ENCODE results near the gene CCDC91. TPM values are rescaled to one million over a fixed set of nuclear protein-coding genes. Genes with fewer than 3 reads are reported as not detected.

CCDC91 gene
- polyA plus RNA-seq, 1 donor from 2014 or later: 11.6 TPM

GRCh38 chr12:28191051-28192048 lies 1.1 kb downstream of the CCDC91 start:
- Histone ChIP-seq H3K79me2 (replicated peaks; ENCODE audit: insufficient read depth, low read length) (no peaks in the 10 kb centered on the region), H2AFZ (ENCODE audit: low read depth, low read length) (peak overlapping the region; percentile 66), H3K9me2 (ENCODE audit: insufficient read depth, low read length) (no peaks in the 10 kb centered on the region), H3K36me3 (ENCODE audit: insufficient read depth, low read length) (no peaks in the 10 kb centered on the region), H3F3A (ENCODE audit: insufficient read depth, low read length, poor library complexity, severe bottlenecking) (no peaks in the 10 kb centered on the region), H3K9ac (ENCODE audit: low read length) (peak overlapping the region; percentile 70), H4K20me1 (ENCODE audit: insufficient read depth) (no peaks in the 10 kb centered on the region), H3K9me3 (ENCODE audit: low read length) (no peaks in the 10 kb centered on the region), H3K4me2 (ENCODE audit: low read length) (peak overlapping the region; percentile 6), H3K4me3 (ENCODE audit: low read length) (peak overlapping the region; percentile 82), H3K27me3 (ENCODE audit: insufficient read depth, low read depth, low read length) (no peaks in the 10 kb centered on the region), H3K27ac (ENCODE audit: low read length) (peak overlapping the region; percentile 46)
- TF ChIP-seq, protein P1, sequence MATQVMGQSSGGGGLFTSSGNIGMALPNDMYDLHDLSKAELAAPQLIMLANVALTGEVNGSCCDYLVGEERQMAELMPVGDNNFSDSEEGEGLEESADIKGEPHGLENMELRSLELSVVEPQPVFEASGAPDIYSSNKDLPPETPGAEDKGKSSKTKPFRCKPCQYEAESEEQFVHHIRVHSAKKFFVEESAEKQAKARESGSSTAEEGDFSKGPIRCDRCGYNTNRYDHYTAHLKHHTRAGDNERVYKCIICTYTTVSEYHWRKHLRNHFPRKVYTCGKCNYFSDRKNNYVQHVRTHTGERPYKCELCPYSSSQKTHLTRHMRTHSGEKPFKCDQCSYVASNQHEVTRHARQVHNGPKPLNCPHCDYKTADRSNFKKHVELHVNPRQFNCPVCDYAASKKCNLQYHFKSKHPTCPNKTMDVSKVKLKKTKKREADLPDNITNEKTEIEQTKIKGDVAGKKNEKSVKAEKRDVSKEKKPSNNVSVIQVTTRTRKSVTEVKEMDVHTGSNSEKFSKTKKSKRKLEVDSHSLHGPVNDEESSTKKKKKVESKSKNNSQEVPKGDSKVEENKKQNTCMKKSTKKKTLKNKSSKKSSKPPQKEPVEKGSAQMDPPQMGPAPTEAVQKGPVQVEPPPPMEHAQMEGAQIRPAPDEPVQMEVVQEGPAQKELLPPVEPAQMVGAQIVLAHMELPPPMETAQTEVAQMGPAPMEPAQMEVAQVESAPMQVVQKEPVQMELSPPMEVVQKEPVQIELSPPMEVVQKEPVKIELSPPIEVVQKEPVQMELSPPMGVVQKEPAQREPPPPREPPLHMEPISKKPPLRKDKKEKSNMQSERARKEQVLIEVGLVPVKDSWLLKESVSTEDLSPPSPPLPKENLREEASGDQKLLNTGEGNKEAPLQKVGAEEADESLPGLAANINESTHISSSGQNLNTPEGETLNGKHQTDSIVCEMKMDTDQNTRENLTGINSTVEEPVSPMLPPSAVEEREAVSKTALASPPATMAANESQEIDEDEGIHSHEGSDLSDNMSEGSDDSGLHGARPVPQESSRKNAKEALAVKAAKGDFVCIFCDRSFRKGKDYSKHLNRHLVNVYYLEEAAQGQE (IDR thresholded peaks at IDR 0.05; ENCODE audit: borderline replicate concordance): no peak
- TF ChIP-seq, protein P2, sequence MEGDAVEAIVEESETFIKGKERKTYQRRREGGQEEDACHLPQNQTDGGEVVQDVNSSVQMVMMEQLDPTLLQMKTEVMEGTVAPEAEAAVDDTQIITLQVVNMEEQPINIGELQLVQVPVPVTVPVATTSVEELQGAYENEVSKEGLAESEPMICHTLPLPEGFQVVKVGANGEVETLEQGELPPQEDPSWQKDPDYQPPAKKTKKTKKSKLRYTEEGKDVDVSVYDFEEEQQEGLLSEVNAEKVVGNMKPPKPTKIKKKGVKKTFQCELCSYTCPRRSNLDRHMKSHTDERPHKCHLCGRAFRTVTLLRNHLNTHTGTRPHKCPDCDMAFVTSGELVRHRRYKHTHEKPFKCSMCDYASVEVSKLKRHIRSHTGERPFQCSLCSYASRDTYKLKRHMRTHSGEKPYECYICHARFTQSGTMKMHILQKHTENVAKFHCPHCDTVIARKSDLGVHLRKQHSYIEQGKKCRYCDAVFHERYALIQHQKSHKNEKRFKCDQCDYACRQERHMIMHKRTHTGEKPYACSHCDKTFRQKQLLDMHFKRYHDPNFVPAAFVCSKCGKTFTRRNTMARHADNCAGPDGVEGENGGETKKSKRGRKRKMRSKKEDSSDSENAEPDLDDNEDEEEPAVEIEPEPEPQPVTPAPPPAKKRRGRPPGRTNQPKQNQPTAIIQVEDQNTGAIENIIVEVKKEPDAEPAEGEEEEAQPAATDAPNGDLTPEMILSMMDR (IDR thresholded peaks at IDR 0.05; ENCODE audit: poor library complexity, severe bottlenecking): no peak
- TF ChIP-seq TAF1 (IDR thresholded peaks at IDR 0.05; ENCODE audit: low read depth) (no peak), SMC3 (conservative IDR thresholded peaks at IDR 0.05; ENCODE audit: poor library complexity) (no peak), EP300 (conservative IDR thresholded peaks at IDR 0.05; ENCODE audit: poor library complexity, severe bottlenecking) (no peak), RAD21 (conservative IDR thresholded peaks at IDR 0.05) (no peak), POLR2AphosphoS5 (IDR thresholded peaks at IDR 0.05) (no peak), EZH2 (IDR thresholded peaks at IDR 0.05; ENCODE audit: borderline replicate concordance, insufficient read depth, low read length, poor library complexity, severe bottlenecking) (no peak), MXI1 (conservative IDR thresholded peaks at IDR 0.05; ENCODE audit: poor library complexity, severe bottlenecking) (no peak)

- no peaks in the 10 kb centered on the region for H3K9me3 ChIP-seq (ENCODE audit: low read length)
- no peak overlapping the region for H2AFZ ChIP-seq (ENCODE audit: low read depth, low read length)
- H4K20me1 ChIP-seq (ENCODE audit: insufficient read depth): no peaks in the 10 kb centered on the region
- no peak overlapping the region for H3K4me3 ChIP-seq (ENCODE audit: low read length)
- H3K9ac ChIP-seq (ENCODE audit: low read length): no peak overlapping the region
- H3K9me2 ChIP-seq (ENCODE audit: insufficient read depth, low read length): no peaks in the 10 kb centered on the region
- no peak overlapping the region for H3K27ac ChIP-seq (ENCODE audit: low read length)
- H3K4me2 ChIP-seq (ENCODE audit: low read length): no peak overlapping the region
- H3F3A ChIP-seq (ENCODE audit: insufficient read depth, low read length, poor library complexity, severe bottlenecking): no peaks in the 10 kb centered on the region
- H3K79me2 ChIP-seq (replicated peaks; ENCODE audit: insufficient read depth, low read length): no peaks in the 10 kb centered on the region
- no peaks in the 10 kb centered on the region for H3K27me3 ChIP-seq (ENCODE audit: insufficient read depth, low read depth, low read length)
- no peaks in the 10 kb centered on the region for H3K36me3 ChIP-seq (ENCODE audit: insufficient read depth, low read length)
- TF ChIP-seq EP300 (conservative IDR thresholded peaks at IDR 0.05; ENCODE audit: poor library complexity, severe bottlenecking) (no peak), RAD21 (conservative IDR thresholded peaks at IDR 0.05) (no peak), POLR2AphosphoS5 (IDR thresholded peaks at IDR 0.05) (no peak), SMC3 (conservative IDR thresholded peaks at IDR 0.05; ENCODE audit: poor library complexity) (no peak), EZH2 (IDR thresholded peaks at IDR 0.05; ENCODE audit: borderline replicate concordance, insufficient read depth, low read length, poor library complexity, severe bottlenecking) (no peak), MXI1 (conservative IDR thresholded peaks at IDR 0.05; ENCODE audit: poor library complexity, severe bottlenecking) (no peak), TAF1 (IDR thresholded peaks at IDR 0.05; ENCODE audit: low read depth) (no peak)
- TF ChIP-seq, protein P2 (IDR thresholded peaks at IDR 0.05; ENCODE audit: poor library complexity, severe bottlenecking): no peak
- TF ChIP-seq, protein P1 (IDR thresholded peaks at IDR 0.05; ENCODE audit: borderline replicate concordance): no peak
Measured at GRCh38 chr12:28192125-28192524, 1.9 kb downstream of the CCDC91 start.

All from neural cell (in vitro differentiated cells).